K562 (cell line): ENCODE data around the gene TUBB4B. TPM values are rescaled to one million over a fixed set of nuclear protein-coding genes. Genes with fewer than 3 reads are reported as not detected.

Source experiments
- ARID1B ChIP-seq: fragments of 450-650 bp; IDR thresholded peaks from 2 replicates; pipeline ENCODE4 v1.6.1; 2016; ENCODE audit warnings: antibody characterized with exemption, mild to moderate bottlenecking, inconsistent platforms
- BMI1 ChIP-seq: fragments of 150-350 bp; IDR thresholded peaks from 2 replicates; pipeline ENCODE4 v1.6.1; 2014; ENCODE audit warnings: low read length
- CBX8 ChIP-seq: fragments of 200-600 bp; sonication (generic); IDR thresholded peaks from 2 replicates; pipeline ENCODE4 v1.6.1; 2012; ENCODE audit warnings: borderline replicate concordance, mixed run types, low read depth, mild to moderate bottlenecking, moderate library complexity, mixed read lengths, low read length, control low read depth, inconsistent platforms; ENCODE audit not compliant: poor library complexity, severe bottlenecking; ENCODE audit errors: extremely low read depth
- ERF ChIP-seq: fragments of 450-650 bp; formaldehyde crosslinking; IDR thresholded peaks from 2 replicates; pipeline ENCODE4 v1.4.0; 2020; ENCODE audit warnings: mild to moderate bottlenecking, mixed read lengths
- GATAD2B ChIP-seq: fragments of 450-650 bp; IDR thresholded peaks from 2 replicates; pipeline ENCODE4 v1.6.1; 2017; ENCODE audit warnings: mild to moderate bottlenecking, borderline replicate concordance
- KHSRP ChIP-seq: fragments of 450-650 bp; IDR thresholded peaks from 2 replicates; pipeline ENCODE4 v1.6.1; 2017
- NRF1 ChIP-seq, 2 experiments: fragments of 450-650 bp; IDR thresholded peaks in 1 of 2; conservative IDR thresholded peaks in 1 of 2; 2 replicates each; pipeline ENCODE4 v1.6.1; 2014; ENCODE audit warnings: mild to moderate bottlenecking in 2 of 2
- SNIP1 ChIP-seq: fragments of 450-650 bp; IDR thresholded peaks from 2 replicates; pipeline ENCODE4 v1.7.1; 2017; ENCODE audit warnings: low read depth, mild to moderate bottlenecking
- TRIM24 ChIP-seq, 2 experiments: fragments of 450-650 bp; IDR thresholded peaks; 2 replicates each; pipeline ENCODE4 v1.6.1; 2016
- ZBTB8A ChIP-seq: fragments of 450-650 bp; IDR thresholded peaks from 2 replicates; pipeline ENCODE4 v1.6.1; 2018; ENCODE audit warnings: mild to moderate bottlenecking, moderate library complexity; ENCODE audit not compliant: partially characterized antibody
- ZNF217 ChIP-seq: sonication (generic); formaldehyde crosslinking; IDR thresholded peaks from 2 replicates; pipeline ENCODE4 v1.8.0; 2022; ENCODE audit warnings: mild to moderate bottlenecking, missing genetic modification reagents
- ZNF77 ChIP-seq: fragments of 250-450 bp; sonication (Bioruptor Pico); IDR thresholded peaks from 2 replicates; pipeline ENCODE4 v1.5.0; 2020
- polyA plus RNA-seq, 8 experiments: library from polyadenylated mRNA; depleted of rRNA in 4 of 8; stranded (reverse) in 5 of 8; unstranded in 3 of 8; fragments of >200 nt; fragmentation: Nextera tagmentation in 2 of 8; fragmentation: Illumina TruSeq in 1 of 8; extraction: Ambion mirVana in 2 of 8; extraction: Trizol in 1 of 8; gene quantifications; 2 replicates each; pipeline versions ENCODE4 v1.2.1 to v1.2.3, GENCODE V29; 2011 to 2014; ENCODE audit warnings: inconsistent platforms in 1 of 8, missing spikeins in 1 of 8
- total RNA-seq, 7 experiments: library from RNA; depleted of rRNA in 6 of 7; stranded (reverse); fragments of >200 nt in 6 of 7; fragmentation: Illumina TruSeq in 2 of 7; extraction: Trizol in 2 of 7; gene quantifications; 2 replicates each; pipeline versions ENCODE4 v1.2.1 to v1.2.3, GENCODE V29; 2011 to 2021; ENCODE audit warnings: low replicate concordance in 1 of 7
- TF ChIP-seq, protein P1 (sequence below): fragments of 250-450 bp; sonication (Bioruptor Pico); IDR thresholded peaks from 2 replicates; pipeline ENCODE4 v1.5.0; 2020; ENCODE audit warnings: mild to moderate bottlenecking, borderline replicate concordance
- TF ChIP-seq, protein P2 (sequence below): fragments of 250-450 bp; sonication (Bioruptor Pico); IDR thresholded peaks from 2 replicates; pipeline ENCODE4 v1.5.0; 2021
- TF ChIP-seq, protein P3 (sequence below): fragments of 250-450 bp; sonication (Bioruptor Pico); IDR thresholded peaks from 2 replicates; pipeline ENCODE4 v1.4.0; 2020; ENCODE audit warnings: mild to moderate bottlenecking, moderate library complexity, borderline replicate concordance
- TF ChIP-seq, protein P4 (sequence below): fragments of 450-650 bp; IDR thresholded peaks from 2 replicates; pipeline ENCODE4 v1.6.1; 2016; ENCODE audit warnings: missing biosample characterization, missing genetic modification characterization
- TF ChIP-seq, protein P5 (sequence below), 2 experiments: fragments of 450-650 bp in 1 of 2; sonication (generic) in 1 of 2; formaldehyde crosslinking in 1 of 2; IDR thresholded peaks in 1 of 2; conservative IDR thresholded peaks in 1 of 2; 2 replicates each; pipeline versions ENCODE4 v1.6.1 to v1.8.1; 2016 to 2023; ENCODE audit warnings: mild to moderate bottlenecking in 2 of 2, moderate library complexity in 2 of 2, inconsistent platforms in 1 of 2, missing genetic modification reagents in 1 of 2

TUBB4B gene
- total and polyA plus RNA-seq, 9 of the 15 experiments (the other 6 are each of a cell fraction or from before 2014, with no cell fraction given): 24.1 to 443 (median 268) TPM

DNA sequence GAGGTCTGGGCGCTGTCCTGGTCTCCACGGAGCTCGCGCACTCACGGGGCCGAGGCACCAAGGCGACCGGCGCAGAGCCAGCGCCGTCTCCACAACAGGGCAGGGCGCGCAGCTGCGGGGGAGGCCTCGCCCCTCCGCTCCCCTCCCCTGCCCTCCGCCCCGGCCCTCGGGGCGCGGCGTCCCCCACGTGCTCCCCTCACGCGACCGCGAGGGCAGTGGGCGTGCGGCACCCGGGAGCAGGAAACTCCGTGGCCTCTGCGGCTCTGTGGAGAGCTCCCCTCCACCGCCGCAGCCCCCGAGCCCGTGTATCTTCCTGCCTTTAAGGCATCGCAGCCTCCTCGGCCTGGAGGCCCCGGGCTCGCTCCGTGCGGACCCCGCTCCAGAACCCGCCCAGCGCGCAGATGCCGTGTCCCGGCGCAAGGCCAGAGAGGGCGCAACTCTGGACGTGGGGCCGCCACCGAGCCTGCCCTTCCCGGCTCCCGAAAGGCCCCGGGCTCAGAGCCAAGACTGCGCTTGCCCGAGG, 708 bp upstream of the TUBB4B start (continued):
- TF ChIP-seq CBX8: no peak
- TF ChIP-seq, protein P1, sequence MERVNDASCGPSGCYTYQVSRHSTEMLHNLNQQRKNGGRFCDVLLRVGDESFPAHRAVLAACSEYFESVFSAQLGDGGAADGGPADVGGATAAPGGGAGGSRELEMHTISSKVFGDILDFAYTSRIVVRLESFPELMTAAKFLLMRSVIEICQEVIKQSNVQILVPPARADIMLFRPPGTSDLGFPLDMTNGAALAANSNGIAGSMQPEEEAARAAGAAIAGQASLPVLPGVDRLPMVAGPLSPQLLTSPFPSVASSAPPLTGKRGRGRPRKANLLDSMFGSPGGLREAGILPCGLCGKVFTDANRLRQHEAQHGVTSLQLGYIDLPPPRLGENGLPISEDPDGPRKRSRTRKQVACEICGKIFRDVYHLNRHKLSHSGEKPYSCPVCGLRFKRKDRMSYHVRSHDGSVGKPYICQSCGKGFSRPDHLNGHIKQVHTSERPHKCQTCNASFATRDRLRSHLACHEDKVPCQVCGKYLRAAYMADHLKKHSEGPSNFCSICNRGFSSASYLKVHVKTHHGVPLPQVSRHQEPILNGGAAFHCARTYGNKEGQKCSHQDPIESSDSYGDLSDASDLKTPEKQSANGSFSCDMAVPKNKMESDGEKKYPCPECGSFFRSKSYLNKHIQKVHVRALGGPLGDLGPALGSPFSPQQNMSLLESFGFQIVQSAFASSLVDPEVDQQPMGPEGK: no peak
- TF ChIP-seq NRF1 (conservative IDR thresholded peaks at IDR 0.05 in 1 of 2, IDR thresholded peaks at IDR 0.05 in 1 of 2): no peak; a peak in 1 of 4 replicates
- TF ChIP-seq SNIP1: no peak
- no peak for TF ChIP-seq ZBTB8A
- no peak for TF ChIP-seq KHSRP
- no peak; the same call in 1 of the 2 replicates for TF ChIP-seq ARID1B
- TF ChIP-seq ZNF77 (CRISPR knock-in tag): no peak
- TF ChIP-seq ERF (CRISPR knock-in tag): peak; percentile 64; the same call in 1 of the 2 replicates
- TF ChIP-seq ZNF217 (CRISPR knock-in tag): no peak
- TF ChIP-seq, protein P2, sequence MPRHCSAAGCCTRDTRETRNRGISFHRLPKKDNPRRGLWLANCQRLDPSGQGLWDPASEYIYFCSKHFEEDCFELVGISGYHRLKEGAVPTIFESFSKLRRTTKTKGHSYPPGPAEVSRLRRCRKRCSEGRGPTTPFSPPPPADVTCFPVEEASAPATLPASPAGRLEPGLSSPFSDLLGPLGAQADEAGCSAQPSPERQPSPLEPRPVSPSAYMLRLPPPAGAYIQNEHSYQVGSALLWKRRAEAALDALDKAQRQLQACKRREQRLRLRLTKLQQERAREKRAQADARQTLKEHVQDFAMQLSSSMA (CRISPR knock-in tag): peak; percentile 71; the same call in 1 of the 2 replicates
- TF ChIP-seq, protein P3, sequence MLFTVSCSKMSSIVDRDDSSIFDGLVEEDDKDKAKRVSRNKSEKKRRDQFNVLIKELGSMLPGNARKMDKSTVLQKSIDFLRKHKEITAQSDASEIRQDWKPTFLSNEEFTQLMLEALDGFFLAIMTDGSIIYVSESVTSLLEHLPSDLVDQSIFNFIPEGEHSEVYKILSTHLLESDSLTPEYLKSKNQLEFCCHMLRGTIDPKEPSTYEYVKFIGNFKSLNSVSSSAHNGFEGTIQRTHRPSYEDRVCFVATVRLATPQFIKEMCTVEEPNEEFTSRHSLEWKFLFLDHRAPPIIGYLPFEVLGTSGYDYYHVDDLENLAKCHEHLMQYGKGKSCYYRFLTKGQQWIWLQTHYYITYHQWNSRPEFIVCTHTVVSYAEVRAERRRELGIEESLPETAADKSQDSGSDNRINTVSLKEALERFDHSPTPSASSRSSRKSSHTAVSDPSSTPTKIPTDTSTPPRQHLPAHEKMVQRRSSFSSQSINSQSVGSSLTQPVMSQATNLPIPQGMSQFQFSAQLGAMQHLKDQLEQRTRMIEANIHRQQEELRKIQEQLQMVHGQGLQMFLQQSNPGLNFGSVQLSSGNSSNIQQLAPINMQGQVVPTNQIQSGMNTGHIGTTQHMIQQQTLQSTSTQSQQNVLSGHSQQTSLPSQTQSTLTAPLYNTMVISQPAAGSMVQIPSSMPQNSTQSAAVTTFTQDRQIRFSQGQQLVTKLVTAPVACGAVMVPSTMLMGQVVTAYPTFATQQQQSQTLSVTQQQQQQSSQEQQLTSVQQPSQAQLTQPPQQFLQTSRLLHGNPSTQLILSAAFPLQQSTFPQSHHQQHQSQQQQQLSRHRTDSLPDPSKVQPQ: peak; percentile 75; the same call in 1 of the 2 replicates
- TF ChIP-seq, protein P4, sequence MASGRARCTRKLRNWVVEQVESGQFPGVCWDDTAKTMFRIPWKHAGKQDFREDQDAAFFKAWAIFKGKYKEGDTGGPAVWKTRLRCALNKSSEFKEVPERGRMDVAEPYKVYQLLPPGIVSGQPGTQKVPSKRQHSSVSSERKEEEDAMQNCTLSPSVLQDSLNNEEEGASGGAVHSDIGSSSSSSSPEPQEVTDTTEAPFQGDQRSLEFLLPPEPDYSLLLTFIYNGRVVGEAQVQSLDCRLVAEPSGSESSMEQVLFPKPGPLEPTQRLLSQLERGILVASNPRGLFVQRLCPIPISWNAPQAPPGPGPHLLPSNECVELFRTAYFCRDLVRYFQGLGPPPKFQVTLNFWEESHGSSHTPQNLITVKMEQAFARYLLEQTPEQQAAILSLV (tag): no peak
- TF ChIP-seq, protein P5, sequence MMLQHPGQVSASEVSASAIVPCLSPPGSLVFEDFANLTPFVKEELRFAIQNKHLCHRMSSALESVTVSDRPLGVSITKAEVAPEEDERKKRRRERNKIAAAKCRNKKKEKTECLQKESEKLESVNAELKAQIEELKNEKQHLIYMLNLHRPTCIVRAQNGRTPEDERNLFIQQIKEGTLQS (IDR thresholded peaks at IDR 0.05): no peak
- TF ChIP-seq, protein P5 (CRISPR knock-in tag; conservative IDR thresholded peaks at IDR 0.05): no peak; the same call in 1 of the 2 replicates
- TF ChIP-seq TRIM24 (IDR thresholded peaks at IDR 0.05): peak in 1 of 2 experiments; percentile 52; a peak in 1 of 4 replicates
- TF ChIP-seq BMI1: no peak
- TF ChIP-seq GATAD2B: no peak
